ENCODE measurements around the gene TMEM117.
"Not testable (repeated sequence)": the region's sequence is repeated elsewhere in the genome, so short reads cannot be mapped to it uniquely, and the experiment has no call there.

TMEM117 gene

DNA sequence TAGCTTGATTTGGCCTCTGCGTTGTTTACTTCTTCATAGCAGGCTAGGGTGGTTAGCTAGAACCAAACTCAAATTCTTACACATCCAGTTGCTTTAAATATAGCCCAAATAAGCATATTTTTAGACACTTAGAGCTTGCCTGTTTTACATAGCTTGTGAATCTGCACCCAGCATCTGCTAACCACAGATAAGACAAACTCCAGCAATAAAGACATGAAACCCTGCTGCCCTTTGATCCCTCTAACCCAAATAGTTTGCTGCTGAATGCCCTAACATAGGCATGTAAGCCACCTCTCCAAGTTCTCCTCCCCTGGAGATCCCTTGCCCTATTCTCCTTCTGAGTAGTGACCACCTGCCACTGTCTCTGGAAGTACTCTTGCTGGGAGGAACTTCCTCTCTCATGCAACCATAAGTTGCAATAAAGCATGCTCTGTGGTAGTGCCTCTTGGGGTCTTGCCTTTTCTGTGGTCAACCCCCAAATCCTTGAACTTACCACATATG lies 185.6 kb downstream of the TMEM117 start:
- DNase-seq, result peak; percentile 11 to 41
- TF ChIP-seq GATA1 (IDR thresholded peaks at IDR 0.05; ENCODE audit: low read depth, low read length), result no peak
- TF ChIP-seq POLR2A (IDR thresholded peaks at IDR 0.05; ENCODE audit: low read length), result no peak

DNA sequence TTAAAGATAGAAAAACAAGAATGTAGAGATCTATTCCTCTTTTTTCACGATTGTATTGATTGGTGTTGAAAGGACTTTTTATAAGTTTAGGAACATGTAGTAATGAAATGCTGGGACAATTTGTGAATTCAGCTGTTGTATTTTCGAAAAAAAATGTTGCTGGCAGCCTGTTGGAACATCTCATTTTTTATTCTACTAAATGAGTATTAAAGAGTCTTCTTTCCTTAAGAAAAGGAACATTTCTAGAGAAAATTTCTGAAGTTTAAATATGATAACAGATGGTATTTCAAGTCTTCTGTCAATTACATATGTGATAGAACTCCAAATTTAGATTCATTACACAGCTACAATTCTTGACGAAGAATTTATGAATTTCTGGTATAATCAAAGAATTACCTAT lies 189.6 kb downstream of the TMEM117 start:
- DNase-seq, result no peak
- TF ChIP-seq GATA1 (IDR thresholded peaks at IDR 0.05; ENCODE audit: low read depth, low read length), result no peak
- no peak for TF ChIP-seq POLR2A (IDR thresholded peaks at IDR 0.05; ENCODE audit: low read length)

DNA sequence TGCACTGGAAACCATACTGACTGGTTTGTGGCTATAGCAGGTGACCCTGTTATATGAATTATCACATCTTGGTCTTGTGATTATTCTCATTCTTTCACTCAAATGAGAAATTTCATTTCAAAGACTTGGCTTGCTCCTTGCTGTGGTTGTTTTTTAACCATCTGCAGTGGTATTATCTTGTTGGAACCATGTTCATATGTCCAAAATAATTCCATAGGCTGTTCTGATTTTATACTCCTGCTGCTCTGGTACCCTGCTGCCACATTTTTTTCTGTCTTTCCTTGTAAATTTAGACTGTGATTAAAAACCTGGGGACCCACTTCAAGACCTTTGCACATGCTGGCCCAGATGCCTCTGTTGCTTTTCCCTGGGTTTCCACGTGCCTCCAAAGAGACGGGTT lies 190.2 kb downstream of the TMEM117 start:
- TF ChIP-seq POLR2A (IDR thresholded peaks at IDR 0.05; ENCODE audit: low read length) (no peak), GATA1 (IDR thresholded peaks at IDR 0.05; ENCODE audit: low read depth, low read length) (no peak)
- DNase-seq, result no peak

DNA sequence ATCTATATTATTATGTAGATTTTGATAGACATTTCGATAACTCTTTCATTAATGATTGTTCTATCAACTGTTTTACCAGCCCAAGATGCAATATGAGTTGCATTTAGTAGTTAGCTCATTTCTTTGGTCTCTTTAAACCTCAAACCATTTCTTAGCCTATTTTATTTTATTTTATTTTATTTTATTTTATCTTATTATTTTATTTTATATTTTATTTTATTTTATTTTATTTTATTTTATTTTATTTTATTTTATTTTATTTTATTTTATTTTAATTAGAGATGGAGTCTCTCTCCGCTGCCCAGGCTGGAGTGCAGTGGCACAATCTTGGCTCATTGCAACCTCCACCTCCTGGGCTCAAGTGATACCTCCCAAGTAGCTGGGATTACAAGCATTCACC lies 191.0 kb downstream of the TMEM117 start:
- not testable (repeated sequence) for DNase-seq

DNA sequence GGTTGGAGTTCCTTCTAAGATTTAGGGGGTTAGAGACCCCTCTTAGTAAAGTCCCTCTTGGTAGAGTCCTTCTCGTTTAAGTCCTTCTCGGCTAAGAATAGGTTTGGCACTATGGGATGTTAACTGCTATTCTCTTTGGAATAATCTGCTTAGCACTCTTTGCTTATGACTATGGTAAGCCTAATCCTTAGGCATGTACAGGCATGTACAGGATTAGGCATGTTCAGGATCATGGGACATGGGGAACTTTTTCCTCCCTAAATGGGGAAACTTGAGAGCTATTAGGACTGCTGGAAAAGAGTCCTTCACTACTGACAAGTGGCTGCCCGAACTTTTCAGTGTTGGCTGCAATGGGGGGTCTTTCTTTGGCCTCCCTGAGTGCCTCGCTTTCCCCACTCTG lies 193.3 kb downstream of the TMEM117 start:
- no peak for TF ChIP-seq GATA1 (IDR thresholded peaks at IDR 0.05; ENCODE audit: low read depth, low read length)
- no peak for TF ChIP-seq POLR2A (IDR thresholded peaks at IDR 0.05; ENCODE audit: low read length)
- DNase-seq, result no peak

DNA sequence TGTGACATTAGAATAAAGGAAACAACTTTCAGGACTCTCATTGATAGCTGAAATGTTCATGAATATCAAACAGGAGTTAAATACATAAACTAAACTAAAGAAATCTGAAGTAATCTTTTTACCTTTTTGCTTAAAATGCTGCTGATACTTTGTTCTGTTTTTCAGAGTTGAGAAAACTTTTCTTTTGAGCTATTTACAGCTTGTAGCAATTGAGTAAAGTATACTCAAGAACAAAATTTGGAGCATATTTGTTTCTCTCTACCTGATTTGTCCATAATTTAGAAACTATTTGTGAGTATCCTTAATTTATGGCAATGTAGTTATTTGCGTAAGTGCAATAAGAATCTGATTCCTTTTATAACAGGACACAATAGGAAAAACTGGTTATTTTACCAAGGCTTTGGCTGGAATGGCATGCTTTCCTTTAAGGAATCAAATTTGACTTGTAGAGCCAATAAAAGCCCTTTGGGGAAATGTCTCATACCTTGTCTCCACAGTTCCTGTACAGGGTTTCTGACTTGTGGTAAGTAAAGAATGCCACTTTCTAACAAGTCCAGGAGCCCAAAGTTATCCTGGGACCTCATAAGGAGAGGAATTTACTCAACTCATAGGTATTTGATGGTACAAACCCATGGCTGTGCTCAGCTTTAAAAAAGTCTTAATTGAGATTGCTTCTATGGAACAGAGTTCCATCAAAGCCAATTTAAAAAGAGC lies 195.7 kb downstream of the TMEM117 start:
- no peak for TF ChIP-seq GATA1 (IDR thresholded peaks at IDR 0.05; ENCODE audit: low read depth, low read length)
- TF ChIP-seq POLR2A (IDR thresholded peaks at IDR 0.05; ENCODE audit: low read length), result no peak
- no peak for DNase-seq

DNA sequence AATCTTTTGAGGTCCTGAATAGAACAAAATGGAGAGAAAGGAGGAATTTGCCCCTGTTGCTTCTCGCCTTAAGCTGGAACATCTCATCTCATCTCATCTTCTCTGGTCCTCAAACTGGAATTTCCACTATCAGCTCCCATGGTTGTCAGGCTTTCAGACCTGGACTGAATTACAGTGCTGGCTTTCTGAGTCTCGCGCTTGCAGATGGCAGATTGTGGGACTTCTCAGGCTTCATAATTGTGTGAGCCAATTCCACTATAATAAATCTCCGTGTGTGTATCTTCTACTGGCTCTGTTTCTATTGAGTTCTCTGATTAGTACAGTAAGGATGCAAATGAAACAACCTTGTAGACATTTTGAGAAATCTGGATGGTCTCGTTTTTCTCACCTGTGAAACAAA lies 199.0 kb downstream of the TMEM117 start:
- DNase-seq, result no peak
- no peak for TF ChIP-seq POLR2A (IDR thresholded peaks at IDR 0.05; ENCODE audit: low read length)
- no peak for TF ChIP-seq GATA1 (IDR thresholded peaks at IDR 0.05; ENCODE audit: low read depth, low read length)

DNA sequence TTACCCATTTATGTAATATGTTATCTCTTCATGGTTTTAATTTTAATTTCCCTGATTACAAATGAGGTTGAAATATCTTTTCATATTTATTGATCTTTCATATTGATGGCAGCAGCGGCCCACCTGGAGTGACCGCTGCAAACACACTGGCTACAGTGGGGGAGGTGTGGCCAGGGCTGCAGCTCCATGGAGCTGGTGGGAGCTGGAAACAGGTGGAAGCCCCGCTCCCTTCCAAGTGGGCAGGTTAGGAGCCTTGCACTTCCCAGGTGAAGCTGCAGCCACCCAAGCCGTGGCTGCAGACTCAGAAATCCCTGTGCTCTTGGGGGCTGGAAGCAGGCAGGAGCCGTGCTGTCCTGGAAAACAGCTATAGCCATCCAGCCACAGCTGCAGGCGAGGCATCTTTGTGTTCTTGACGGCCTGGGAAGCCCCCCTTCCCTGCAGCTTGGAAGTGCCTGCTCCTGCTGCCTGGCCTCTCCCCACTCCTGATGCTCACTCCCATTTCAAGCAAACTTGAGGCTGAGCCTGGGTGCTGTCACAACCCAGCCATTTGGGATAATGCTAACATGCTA lies 201.1 kb downstream of the TMEM117 start:
- no peak for DNase-seq
- TF ChIP-seq POLR2A (IDR thresholded peaks at IDR 0.05; ENCODE audit: low read length), result no peak
- no peak for TF ChIP-seq GATA1 (IDR thresholded peaks at IDR 0.05; ENCODE audit: low read depth, low read length)

DNA sequence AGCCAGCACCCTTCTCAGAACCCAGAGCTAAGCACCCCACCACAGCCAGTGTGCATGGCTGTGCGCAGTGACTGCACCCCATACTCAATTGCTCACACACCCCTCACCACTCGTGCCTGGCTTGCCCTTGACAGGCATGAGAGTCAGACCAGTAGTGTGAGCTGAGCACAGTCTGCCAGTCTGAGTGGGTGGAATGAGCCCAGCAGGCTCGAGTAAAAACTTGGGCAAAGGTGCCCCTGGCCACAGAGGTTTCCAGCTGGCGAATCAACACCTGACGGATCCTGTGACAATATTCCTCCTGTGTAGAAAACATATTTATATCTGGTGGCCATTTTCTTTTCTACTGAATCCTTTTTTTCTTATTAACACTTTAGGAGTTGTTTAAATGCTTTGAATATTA lies 202.5 kb downstream of the TMEM117 start:
- no peak for DNase-seq
- TF ChIP-seq GATA1 (IDR thresholded peaks at IDR 0.05; ENCODE audit: low read depth, low read length) (no peak), POLR2A (IDR thresholded peaks at IDR 0.05; ENCODE audit: low read length) (no peak)

DNA sequence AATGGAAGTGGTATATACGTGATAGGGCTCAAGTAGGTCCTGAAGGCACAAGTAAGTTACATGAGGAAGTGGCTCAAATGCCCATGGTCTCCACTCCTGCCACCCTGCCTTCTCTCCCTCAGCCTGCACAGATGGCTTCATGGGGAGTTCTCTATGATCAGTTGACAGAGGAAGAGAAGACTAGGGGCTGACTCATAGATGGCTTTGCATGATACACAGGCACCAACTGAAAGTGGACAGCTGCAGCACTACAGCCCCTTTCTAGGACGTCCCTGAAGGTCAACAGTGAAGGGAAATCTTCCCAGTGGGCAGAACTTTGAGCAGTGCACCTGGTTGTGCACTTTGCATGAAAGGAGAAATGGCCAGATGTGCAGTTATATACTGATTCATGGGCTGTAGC lies 208.6 kb downstream of the TMEM117 start:
- DNase-seq, result not testable (repeated sequence)

DNA sequence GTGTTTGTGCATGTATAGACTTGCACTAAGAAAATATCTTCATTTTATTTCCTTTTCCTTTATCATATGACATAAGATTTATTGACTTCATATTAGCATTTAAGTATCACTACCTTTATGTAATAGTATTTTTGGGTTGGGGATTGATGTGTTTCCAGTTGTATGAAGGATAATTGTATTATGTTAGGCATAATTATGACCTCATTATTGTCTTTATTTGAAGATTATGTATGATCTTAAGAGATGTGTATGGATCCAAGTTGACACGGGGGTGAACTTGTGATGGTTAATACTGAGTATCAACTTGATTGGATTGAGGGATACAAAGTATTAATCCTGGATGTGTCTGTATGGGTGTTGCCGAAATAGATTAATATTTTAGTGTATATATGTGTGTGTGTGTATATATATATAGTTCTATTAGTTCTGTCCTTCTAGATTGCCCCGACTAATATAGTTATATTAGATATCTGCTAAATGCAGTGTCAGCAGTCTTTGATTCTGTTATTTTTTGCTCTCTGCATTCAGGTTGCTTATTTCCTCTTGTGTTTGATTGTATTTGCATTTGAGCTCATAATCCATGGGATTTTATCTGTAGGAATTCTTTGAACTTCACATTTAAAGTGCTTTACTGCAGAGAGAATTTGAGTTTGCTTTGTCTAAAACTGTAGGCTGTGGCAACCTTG lies 211.0 kb downstream of the TMEM117 start:
- no peak for TF ChIP-seq POLR2A (IDR thresholded peaks at IDR 0.05; ENCODE audit: low read length)
- TF ChIP-seq GATA1 (IDR thresholded peaks at IDR 0.05; ENCODE audit: low read depth, low read length), result no peak
- no peak for DNase-seq

DNA sequence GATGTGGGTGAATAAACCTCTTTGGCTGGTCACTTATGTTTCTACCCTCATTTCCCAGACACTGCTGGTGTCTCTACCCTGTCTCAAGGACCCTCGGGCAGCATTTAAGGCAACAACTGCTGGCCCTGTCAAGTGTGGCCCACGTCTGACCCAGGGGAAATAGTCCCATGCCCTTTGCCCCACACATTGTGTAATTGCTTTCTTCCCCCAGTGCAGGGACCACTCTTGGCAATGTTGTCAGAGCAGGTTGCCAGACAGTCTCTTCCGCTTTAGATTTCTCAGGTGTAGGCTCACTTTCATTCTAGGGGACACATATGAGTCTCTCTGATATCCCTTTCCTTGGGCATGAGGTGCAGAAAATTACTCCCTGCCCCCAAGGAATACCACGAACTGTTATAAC lies 216.7 kb downstream of the TMEM117 start:
- TF ChIP-seq POLR2A (IDR thresholded peaks at IDR 0.05; ENCODE audit: low read length) (no peak), GATA1 (IDR thresholded peaks at IDR 0.05; ENCODE audit: low read depth, low read length) (no peak)
- DNase-seq, result no peak

DNA sequence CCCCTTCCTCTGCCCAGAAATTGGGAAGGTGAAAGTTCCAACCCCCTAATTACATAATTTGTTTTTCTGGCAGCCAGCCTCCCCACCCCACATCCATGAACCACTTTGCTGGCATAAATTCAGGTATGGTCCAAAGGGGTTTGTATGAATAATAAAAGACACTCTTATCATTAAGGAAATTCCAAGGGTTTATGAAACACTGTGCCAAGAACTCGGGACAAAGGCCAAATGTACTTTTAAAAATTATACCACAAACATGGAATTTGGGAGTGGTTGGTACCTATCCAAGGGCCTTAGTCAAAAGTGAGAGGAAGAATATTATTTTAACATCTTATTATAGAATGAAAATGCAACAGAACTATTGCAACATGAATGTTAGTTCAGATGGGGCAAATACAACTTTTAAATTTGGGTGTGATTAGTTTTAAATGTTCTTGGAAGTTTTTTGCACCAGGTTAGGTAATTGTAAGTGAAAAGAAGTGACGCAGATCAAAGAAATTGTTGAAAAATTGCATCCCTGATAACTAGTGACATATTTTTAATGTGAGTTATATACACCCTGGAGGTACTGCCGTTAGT lies 217.8 kb downstream of the TMEM117 start:
- DNase-seq, result no peak

DNA sequence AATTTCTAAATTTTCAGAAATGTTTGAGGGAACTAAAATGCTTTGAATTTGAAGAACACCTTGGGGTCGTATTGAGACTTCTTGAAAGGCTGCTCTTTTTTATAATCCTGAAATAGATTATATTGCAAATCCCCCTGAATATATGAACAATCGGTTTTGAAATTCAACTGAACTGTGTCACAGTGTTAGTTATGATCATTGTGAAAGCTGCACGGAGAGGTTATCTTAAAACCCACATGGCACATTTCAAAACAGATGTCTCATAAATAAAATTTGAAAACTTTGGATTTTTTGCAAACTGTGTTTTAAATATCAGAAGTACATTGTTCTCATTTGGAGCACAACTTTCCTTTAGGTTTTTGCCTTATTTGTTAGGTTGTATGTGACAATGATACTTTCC lies 218.4 kb downstream of the TMEM117 start:
- DNase-seq, result no peak
- no peak for TF ChIP-seq GATA1 (IDR thresholded peaks at IDR 0.05; ENCODE audit: low read depth, low read length)

More for the DNA sequence above, 217.8 kb downstream of the TMEM117 start:
- TF ChIP-seq POLR2A (IDR thresholded peaks at IDR 0.05; ENCODE audit: low read length) (no peak), GATA1 (IDR thresholded peaks at IDR 0.05; ENCODE audit: low read depth, low read length) (no peak)

DNA sequence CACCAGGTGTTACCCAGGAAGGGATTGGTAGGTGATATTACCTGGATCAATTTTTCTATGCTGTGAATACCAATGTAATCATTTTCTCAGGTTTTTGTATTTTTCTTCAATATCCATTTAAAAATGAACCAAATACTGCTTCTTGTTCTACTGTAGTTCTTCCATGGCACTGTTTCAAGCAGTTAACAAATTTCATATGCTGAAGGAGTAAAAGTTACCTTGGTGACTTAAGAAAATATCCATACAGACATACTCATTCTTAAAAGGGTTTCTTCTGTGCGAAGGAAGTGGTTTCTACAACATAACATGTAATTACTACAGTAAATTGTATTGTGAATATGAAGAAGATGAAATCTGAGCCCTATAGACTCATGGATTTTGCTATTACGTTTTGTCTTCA lies 222.5 kb downstream of the TMEM117 start:
- TF ChIP-seq GATA1 (IDR thresholded peaks at IDR 0.05; ENCODE audit: low read depth, low read length), result no peak
- TF ChIP-seq POLR2A (IDR thresholded peaks at IDR 0.05; ENCODE audit: low read length), result no peak
- no peak for DNase-seq
